SIG-M5 treated with dmso at 0.1 percent for 504 hours (cell line): Measurements from ENCODE around the gene CCHCR1.
"Not testable (repeated sequence)": the region's sequence is repeated elsewhere in the genome, so short reads cannot be mapped to it uniquely, and the experiment has no call there.

Source experiments
- DNase-seq: peaks from one replicate; lab custom pipeline; 2025; ENCODE audit not compliant: unreplicated experiment; lab: John Stamatoyannopoulos, UW

Gene CCHCR1

GRCh38 chr6:31183287-31183686 is 25.7 kb upstream of the CCHCR1 start:
- not testable (repeated sequence) for DNase-seq

GRCh38 chr6:31180500-31180899 is 22.9 kb upstream of the CCHCR1 start:
- DNase-seq = no peak

GRCh38 chr6:31179896-31180295 is 22.3 kb upstream of the CCHCR1 start:
- no peak for DNase-seq

GRCh38 chr6:31179042-31179386 is 21.4 kb upstream of the CCHCR1 start:
- no peak for DNase-seq

- DNase-seq = peak; percentile 5
Measured at GRCh38 chr6:31178143-31179041, 20.8 kb upstream of the CCHCR1 start.

GRCh38 chr6:31175971-31176370 is 18.4 kb upstream of the CCHCR1 start:
- no peak for DNase-seq

- no peak for DNase-seq
Measured at GRCh38 chr6:31174378-31174777, 16.8 kb upstream of the CCHCR1 start.

- DNase-seq = no peak
Measured at GRCh38 chr6:31173406-31173805, 15.8 kb upstream of the CCHCR1 start.

- DNase-seq = no peak
Measured at GRCh38 chr6:31172973-31173384, 15.4 kb upstream of the CCHCR1 start.

GRCh38 chr6:31171931-31172905 is 14.6 kb upstream of the CCHCR1 start:
- no peak for DNase-seq

- DNase-seq = no peak
Measured at GRCh38 chr6:31170987-31171671, 13.5 kb upstream of the CCHCR1 start.

- DNase-seq = no peak
Measured at GRCh38 chr6:31170600-31170881, 12.9 kb upstream of the CCHCR1 start, which contains the start of gene POU5F1. TSS of gene POU5F1 (minus strand) at chr6:31170682. CDS start at chr6:31170620, 62 bp downstream.

GRCh38 chr6:31169858-31170599 is 12.4 kb upstream of the CCHCR1 start:
- DNase-seq = not testable (repeated sequence)

GRCh38 chr6:31169123-31169857 is 11.7 kb upstream of the CCHCR1 start:
- peak; percentile 36 for DNase-seq

GRCh38 chr6:31168606-31169005 is 11.0 kb upstream of the CCHCR1 start:
- no peak for DNase-seq

- DNase-seq = no peak
Measured at GRCh38 chr6:31165986-31166385, 8.4 kb upstream of the CCHCR1 start.

GRCh38 chr6:31165064-31165832 is 7.6 kb upstream of the CCHCR1 start:
- DNase-seq = not testable (repeated sequence)

GRCh38 chr6:31164475-31165063 is 7.0 kb upstream of the CCHCR1 start:
- DNase-seq = not testable (repeated sequence)

- no peak for DNase-seq
Measured at GRCh38 chr6:31163922-31164321, 6.3 kb upstream of the CCHCR1 start.
